WTC11 (cell line): ENCODE measurements around the gene TPRX2.

ENCODE experiments used
- KAT7 ChIP-seq: sonication (generic); formaldehyde crosslinking; IDR thresholded peaks from 2 replicates; pipeline ENCODE4 v1.8.1; 2023; ENCODE audit warnings: missing genetic modification reagents, mild to moderate bottlenecking, borderline replicate concordance
- SP1 ChIP-seq: sonication (generic); formaldehyde crosslinking; conservative IDR thresholded peaks from 2 replicates; pipeline ENCODE4 v1.8.1; 2022; ENCODE audit warnings: missing genetic modification reagents
- TCF7 ChIP-seq: sonication (generic); formaldehyde crosslinking; IDR thresholded peaks from 2 replicates; pipeline ENCODE4 v1.8.0; 2022; ENCODE audit warnings: mild to moderate bottlenecking, low read depth, missing genetic modification reagents, moderate library complexity
- TF ChIP-seq, protein P1 (sequence below): sonication (generic); formaldehyde crosslinking; IDR thresholded peaks from 2 replicates; pipeline ENCODE4 v1.8.0; 2022; ENCODE audit warnings: mild to moderate bottlenecking, missing genetic modification reagents
- TF ChIP-seq, protein P2 (sequence below): sonication (generic); formaldehyde crosslinking; IDR thresholded peaks from 2 replicates; pipeline ENCODE4 v1.8.0; 2022; ENCODE audit warnings: mild to moderate bottlenecking, missing genetic modification reagents
- TF ChIP-seq, protein P3 (sequence below): sonication (generic); formaldehyde crosslinking; IDR thresholded peaks from 2 replicates; pipeline ENCODE4 v1.8.0; 2023; ENCODE audit warnings: mild to moderate bottlenecking, missing genetic modification reagents
- TF ChIP-seq, protein P4 (sequence below): fragments of 200-600 bp; IDR thresholded peaks from 2 replicates; pipeline ENCODE4 v1.8.0; 2022; ENCODE audit warnings: antibody characterized with exemption
- TF ChIP-seq, protein P5 (sequence below): sonication (generic); formaldehyde crosslinking; IDR thresholded peaks from 2 replicates; pipeline ENCODE4 v1.8.1; 2022; ENCODE audit warnings: low read depth, missing genetic modification reagents, borderline replicate concordance

DNA sequence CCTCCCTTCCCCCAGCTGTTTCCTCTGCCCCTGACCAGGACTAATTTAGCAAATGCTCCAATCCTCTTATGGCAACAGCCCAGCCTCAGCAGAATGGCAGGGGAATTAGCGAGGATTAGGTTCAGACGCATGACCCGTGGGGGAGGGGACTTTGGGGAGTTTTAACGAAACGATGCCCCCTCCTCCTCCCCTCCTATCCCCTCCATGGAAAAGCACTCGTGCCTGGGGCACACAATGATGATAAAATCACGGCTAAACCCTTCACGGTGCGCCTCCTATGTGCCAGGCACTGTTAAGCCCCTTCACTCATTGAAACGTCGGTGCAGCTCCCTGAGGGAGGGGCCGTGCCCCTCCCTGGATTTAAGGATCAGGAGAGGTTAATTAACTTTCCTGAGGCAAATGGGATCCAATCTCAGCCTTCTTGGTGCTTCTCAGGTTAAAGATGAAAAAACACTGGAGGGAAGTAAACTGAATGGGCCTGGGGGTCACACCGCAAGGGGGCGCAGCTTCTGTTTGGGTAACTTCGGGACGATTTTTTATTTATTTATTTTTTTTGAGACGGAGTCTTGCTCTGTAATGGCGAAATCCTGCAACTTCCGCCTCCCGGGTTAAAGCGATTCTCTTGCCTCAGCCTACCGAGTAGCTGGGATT lies 10.1 kb upstream of the TPRX2 start:
- TF ChIP-seq SP1 (0 out of 2 replicates have a peak, but pooled peaks have one; percentile 20), TCF7 (CRISPR knock-in tag) (no peak), KAT7 (CRISPR knock-in tag) (no peak)
- TF ChIP-seq, protein P1, sequence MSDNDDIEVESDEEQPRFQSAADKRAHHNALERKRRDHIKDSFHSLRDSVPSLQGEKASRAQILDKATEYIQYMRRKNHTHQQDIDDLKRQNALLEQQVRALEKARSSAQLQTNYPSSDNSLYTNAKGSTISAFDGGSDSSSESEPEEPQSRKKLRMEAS (CRISPR knock-in tag) = no peak
- TF ChIP-seq, protein P2, sequence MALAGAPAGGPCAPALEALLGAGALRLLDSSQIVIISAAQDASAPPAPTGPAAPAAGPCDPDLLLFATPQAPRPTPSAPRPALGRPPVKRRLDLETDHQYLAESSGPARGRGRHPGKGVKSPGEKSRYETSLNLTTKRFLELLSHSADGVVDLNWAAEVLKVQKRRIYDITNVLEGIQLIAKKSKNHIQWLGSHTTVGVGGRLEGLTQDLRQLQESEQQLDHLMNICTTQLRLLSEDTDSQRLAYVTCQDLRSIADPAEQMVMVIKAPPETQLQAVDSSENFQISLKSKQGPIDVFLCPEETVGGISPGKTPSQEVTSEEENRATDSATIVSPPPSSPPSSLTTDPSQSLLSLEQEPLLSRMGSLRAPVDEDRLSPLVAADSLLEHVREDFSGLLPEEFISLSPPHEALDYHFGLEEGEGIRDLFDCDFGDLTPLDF = no peak
- TF ChIP-seq, protein P3, sequence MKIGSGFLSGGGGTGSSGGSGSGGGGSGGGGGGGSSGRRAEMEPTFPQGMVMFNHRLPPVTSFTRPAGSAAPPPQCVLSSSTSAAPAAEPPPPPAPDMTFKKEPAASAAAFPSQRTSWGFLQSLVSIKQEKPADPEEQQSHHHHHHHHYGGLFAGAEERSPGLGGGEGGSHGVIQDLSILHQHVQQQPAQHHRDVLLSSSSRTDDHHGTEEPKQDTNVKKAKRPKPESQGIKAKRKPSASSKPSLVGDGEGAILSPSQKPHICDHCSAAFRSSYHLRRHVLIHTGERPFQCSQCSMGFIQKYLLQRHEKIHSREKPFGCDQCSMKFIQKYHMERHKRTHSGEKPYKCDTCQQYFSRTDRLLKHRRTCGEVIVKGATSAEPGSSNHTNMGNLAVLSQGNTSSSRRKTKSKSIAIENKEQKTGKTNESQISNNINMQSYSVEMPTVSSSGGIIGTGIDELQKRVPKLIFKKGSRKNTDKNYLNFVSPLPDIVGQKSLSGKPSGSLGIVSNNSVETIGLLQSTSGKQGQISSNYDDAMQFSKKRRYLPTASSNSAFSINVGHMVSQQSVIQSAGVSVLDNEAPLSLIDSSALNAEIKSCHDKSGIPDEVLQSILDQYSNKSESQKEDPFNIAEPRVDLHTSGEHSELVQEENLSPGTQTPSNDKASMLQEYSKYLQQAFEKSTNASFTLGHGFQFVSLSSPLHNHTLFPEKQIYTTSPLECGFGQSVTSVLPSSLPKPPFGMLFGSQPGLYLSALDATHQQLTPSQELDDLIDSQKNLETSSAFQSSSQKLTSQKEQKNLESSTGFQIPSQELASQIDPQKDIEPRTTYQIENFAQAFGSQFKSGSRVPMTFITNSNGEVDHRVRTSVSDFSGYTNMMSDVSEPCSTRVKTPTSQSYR = peak; percentile 81; the same call in 1 of the 2 replicates
- TF ChIP-seq, protein P4, sequence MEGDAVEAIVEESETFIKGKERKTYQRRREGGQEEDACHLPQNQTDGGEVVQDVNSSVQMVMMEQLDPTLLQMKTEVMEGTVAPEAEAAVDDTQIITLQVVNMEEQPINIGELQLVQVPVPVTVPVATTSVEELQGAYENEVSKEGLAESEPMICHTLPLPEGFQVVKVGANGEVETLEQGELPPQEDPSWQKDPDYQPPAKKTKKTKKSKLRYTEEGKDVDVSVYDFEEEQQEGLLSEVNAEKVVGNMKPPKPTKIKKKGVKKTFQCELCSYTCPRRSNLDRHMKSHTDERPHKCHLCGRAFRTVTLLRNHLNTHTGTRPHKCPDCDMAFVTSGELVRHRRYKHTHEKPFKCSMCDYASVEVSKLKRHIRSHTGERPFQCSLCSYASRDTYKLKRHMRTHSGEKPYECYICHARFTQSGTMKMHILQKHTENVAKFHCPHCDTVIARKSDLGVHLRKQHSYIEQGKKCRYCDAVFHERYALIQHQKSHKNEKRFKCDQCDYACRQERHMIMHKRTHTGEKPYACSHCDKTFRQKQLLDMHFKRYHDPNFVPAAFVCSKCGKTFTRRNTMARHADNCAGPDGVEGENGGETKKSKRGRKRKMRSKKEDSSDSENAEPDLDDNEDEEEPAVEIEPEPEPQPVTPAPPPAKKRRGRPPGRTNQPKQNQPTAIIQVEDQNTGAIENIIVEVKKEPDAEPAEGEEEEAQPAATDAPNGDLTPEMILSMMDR = peak; percentile 82
- TF ChIP-seq, protein P5, sequence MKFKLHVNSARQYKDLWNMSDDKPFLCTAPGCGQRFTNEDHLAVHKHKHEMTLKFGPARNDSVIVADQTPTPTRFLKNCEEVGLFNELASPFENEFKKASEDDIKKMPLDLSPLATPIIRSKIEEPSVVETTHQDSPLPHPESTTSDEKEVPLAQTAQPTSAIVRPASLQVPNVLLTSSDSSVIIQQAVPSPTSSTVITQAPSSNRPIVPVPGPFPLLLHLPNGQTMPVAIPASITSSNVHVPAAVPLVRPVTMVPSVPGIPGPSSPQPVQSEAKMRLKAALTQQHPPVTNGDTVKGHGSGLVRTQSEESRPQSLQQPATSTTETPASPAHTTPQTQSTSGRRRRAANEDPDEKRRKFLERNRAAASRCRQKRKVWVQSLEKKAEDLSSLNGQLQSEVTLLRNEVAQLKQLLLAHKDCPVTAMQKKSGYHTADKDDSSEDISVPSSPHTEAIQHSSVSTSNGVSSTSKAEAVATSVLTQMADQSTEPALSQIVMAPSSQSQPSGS (CRISPR knock-in tag) = no peak
